C4-2B (cell line): ENCODE measurements around the gene PGA5.

ENCODE experiments used
- CTCF ChIP-seq: fragments of 450-650 bp; conservative IDR thresholded peaks from 2 replicates; pipeline ENCODE4 v1.5.1; 2017; ENCODE audit warnings: mild to moderate bottlenecking
- ZFX ChIP-seq: fragments of 450-650 bp; IDR thresholded peaks from 2 replicates; pipeline ENCODE4 v1.6.1; 2017

GRCh38 chr11:61265357-61265756 is 24.4 kb downstream of the PGA5 start:
- no peak for TF ChIP-seq CTCF
- TF ChIP-seq ZFX, result no peak
